ENCODE results near the gene ZNF281.
"Not testable (repeated sequence)": the region's sequence is repeated elsewhere in the genome, so short reads cannot be mapped to it uniquely, and the experiment has no call there.

The ZNF281 gene

DNA sequence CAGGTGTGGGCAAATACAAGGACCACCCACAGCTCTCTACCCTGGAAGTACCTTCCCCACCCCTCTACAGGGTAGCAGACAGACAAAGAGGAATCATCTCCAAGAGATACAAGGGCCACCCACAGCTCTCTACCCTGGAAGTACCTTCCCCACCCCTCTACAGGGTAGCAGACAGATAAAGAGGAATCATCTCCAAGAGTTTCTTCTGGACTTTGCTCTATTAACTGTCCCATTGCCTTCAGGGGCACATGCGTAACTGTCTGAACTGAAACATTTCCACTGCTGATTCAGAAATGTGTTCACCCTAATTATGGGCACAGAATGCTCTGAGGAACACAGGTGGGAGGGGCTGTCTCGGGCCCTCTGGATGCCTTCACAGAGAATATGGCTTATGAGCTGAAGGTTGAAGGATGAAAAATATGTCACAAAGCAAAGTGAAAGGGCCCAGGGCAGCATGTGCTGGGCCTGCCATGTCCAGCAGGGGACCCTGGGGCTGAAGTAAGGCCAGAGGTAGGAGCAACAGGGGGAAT is 43.9 kb downstream of the ZNF281 start:
- DNase-seq (ENCODE audit: low read depth, low spot score) = no peak

DNA sequence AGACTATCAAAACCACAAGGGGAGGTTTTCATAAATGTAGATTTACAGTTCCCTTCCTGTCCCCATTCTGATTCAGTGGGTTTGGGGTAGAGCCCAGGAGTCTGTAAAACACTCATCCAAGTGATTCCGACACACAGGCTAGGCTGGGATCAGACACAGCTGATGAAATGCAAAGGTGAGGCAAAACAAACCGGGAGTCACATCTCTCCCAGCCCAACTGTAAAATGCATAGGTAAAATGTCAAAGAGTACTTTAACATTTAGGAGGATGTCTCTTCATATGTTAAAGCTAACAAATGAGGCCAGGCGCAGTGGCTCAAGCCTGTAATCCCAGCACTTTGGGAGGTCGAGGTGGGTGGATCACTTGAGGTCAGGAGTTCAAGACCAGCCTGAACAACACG is 45.0 kb downstream of the ZNF281 start:
- DNase-seq (ENCODE audit: low read depth, low spot score) = peak; percentile 66

GRCh38 chr1:200364091-200364759 is 45.6 kb downstream of the ZNF281 start:
- peak; percentile 44 for DNase-seq (ENCODE audit: low read depth, low spot score)

DNA sequence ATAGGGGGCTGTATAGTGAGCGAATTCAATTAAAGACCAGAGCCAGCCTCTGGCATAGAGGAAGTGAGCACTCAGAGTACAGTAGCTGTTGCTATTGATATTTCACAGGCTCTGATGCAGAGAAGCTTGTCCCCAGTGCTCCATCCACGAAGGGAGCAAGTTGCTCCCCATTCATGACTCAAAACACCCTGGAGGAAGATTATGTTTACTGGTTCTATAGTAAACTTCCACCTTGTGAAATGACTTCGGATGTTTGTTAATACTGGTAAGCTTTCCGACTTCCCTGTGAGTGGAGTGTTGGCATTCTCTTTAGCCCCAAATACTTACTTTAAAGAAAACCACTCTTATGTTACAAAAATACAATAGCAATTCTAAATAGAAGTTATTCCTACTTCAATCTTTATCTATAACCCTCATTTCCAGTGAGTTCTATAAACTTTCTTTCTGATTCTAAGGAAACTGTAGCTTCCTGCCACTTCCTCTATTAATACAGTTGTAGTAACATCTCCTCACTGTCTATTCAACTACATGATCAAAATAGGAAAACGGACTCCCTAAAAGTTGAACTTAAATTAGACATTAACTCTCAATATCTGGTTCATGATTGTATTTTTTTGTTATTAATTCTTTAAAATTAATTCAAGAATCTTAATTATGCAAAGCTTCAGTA is 46.4 kb downstream of the ZNF281 start:
- no peak for DNase-seq (ENCODE audit: low read depth, low spot score)

DNA sequence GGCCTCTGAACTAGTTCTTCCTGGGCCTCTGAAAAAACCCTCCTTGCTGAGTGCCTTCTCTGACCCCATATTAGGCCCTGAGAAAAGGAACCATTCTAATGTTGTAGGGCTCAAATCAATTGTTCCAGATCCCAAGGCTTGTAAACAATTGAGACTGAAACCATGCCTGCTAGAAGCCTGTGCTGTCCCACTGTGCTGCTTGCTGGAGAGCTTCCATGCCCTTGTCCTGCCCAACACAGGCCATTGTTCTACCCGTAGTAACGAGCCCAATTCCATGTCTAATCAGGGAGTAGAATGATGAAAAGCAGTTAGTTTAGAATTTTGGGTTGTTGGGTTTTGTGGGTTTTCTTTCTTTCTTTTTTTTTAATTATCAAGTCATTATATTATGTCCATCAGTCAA is 47.4 kb downstream of the ZNF281 start:
- peak; percentile 37 for DNase-seq (ENCODE audit: low read depth, low spot score)

GRCh38 chr1:200359610-200360163 is 50.1 kb downstream of the ZNF281 start:
- DNase-seq (ENCODE audit: low read depth, low spot score) = no peak

DNA sequence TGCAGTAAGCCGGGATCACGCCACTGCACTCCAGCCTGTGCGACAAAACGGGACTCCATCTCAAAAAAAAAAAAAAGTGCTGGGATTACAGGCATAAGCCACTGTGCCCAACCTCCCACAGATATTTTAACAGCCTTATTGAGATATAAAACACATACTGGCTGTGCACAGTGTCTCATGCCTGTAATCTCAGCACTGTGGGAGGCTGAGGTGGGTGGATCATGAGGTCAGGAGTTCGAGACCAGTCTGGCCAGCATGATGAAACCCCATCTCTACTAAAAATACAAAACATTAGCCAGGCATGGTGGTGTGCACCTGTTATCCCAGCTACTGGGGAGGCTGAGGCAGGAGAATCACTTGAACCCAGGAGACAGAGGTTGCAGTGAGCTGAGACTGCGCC is 51.9 kb downstream of the ZNF281 start:
- not testable (repeated sequence) for DNase-seq (ENCODE audit: low read depth, low spot score)

DNA sequence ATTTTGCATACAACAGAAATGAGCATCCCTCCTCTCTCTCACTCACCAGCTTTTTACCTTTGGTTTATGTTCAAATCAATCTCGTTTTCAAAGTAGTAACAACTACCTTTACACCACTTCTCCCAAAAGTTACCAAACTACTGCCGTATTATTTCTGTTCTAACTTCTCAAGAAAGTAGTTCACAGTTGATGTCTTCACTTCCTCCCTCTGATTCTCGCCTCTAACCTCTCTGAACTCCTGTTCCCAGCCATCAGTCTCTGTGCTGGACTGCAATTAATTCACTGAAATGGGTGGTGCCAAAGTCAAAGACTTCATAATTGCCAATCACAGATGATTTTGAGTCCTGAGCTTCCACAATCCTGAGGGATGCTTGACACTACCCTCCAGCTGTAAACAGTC is 54.0 kb downstream of the ZNF281 start:
- DNase-seq (ENCODE audit: low read depth, low spot score) = no peak
